Uterus (tissue), 2 donors: ENCODE results near the gene CASZ1.

ENCODE experiments used
- CTCF ChIP-seq, 4 experiments: fragments of 200-600 bp in 2 of 4; fragments of 450-650 bp in 2 of 4; sonication (generic) in 2 of 4; IDR thresholded peaks; one replicate each; pipeline ENCODE4 v1.5.1; 2016 to 2019; ENCODE audit warnings: antibody characterized with exemption in 4 of 4, mild to moderate bottlenecking in 2 of 4, moderate library complexity in 1 of 4
- POLR2A ChIP-seq, 2 donors: fragments of 450-650 bp; IDR thresholded peaks; one replicate each; pipeline ENCODE4 v1.6.1; 2016; ENCODE audit warnings: antibody characterized with exemption in 2 of 2, mild to moderate bottlenecking in 1 of 2, moderate library complexity in 1 of 2

- TF ChIP-seq CTCF (IDR thresholded peaks at IDR 0.05): no peak
- no peak for TF ChIP-seq POLR2A (IDR thresholded peaks at IDR 0.05)
Observed at GRCh38 chr1:10793129-10793651, 3.3 kb downstream of the CASZ1 start.
